ENCODE measurements around the gene STK39.
"Not testable (repeated sequence)": the region's sequence is repeated elsewhere in the genome, so short reads cannot be mapped to it uniquely, and the experiment has no call there.

The STK39 gene

DNA sequence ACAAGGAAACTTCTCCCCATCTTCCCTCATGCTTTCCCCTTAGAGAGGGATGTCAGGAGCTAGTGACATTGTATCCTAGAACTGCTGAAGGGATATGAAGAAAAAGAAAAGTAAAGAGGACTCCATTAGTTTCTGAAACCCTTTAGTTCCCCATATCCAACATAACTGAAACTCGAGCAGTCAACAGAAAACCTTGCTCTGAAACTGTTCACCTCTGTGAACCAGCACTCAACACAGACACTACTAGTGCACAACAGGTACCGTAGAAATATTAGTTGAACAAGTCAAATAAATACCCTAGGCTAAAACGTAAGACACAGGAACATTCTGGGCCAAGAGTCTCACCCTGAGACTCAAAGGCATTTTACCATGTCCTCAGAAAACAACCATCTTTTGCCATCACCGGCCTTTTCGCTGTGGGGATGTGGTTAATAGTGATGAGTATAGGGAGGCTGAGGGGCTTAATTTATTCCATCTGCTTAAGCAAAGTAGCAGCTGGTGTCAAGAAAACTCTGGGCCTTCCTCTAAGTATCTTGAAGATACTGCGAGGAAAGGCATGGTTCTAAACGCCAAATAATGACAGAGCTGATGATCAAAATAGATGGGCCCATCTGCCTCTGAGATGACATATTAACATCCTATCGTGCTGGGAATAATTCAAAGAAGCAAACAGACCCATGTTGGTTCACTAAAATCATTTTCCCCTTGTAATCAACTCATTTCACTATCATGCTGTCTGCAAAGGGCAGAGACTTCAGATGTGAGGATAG is 156.8 kb downstream of the STK39 start:
- DNase-seq (ENCODE audit: low read depth in 2 of 2): no peak

DNA sequence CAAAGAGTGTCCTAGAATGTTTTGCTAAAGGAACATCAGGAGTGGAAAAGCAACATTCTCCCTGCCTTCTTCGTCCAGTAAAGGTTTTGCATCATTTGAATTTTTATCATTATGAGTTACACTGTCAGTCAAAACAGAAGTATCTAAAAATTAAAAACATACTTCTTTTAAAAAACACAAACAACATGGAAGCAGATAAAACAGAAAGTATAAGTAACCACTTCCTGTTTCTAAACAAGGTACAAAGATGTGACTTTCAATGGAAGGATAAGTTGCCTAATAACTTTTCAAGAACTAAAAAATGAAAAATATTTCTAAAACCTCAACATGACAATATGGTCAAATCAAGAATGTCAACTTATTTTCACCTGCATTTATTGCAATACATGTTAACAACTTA is 158.2 kb downstream of the STK39 start:
- DNase-seq (ENCODE audit: low read depth in 2 of 2): no peak

DNA sequence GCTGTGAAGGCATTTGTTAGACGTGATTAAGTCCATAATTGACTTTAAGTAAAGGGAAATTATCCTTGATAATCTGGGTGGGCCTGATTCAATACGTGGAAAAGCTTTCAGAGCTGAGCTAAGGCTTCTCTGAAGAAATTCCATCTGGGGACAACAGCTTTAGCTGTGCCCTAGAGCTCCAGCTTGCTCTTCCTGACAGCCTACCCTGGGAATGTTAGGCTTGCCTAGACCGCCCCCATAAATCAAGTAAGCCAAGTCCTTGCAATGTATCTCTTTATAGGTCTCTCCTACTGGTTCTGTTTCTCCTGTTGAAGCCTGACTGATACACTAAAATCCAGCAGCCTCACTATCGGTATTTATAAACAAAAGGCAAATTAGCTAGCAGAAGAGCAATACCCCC is 160.0 kb downstream of the STK39 start:
- DNase-seq (ENCODE audit: low read depth in 2 of 2): no peak

DNA sequence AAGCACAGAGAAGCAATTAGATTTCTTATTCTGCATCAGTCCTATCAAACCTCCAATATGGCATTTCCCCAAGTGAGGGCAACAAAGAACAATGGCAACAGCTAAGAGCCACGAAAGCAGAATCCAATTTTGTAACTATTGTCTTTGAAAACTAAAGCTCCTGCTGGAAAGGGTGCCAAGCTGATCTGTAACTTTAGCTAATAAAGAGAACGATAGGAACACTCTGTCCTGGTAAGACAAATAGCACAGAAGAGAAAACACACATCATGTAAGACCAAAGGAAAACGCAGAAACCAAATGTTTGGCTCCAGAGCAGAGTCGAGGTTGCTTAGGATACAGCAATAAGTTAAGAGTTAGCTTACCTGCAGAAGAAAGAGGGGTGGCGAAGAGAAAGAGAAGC is 160.5 kb downstream of the STK39 start:
- DNase-seq (ENCODE audit: low read depth in 2 of 2): no peak

DNA sequence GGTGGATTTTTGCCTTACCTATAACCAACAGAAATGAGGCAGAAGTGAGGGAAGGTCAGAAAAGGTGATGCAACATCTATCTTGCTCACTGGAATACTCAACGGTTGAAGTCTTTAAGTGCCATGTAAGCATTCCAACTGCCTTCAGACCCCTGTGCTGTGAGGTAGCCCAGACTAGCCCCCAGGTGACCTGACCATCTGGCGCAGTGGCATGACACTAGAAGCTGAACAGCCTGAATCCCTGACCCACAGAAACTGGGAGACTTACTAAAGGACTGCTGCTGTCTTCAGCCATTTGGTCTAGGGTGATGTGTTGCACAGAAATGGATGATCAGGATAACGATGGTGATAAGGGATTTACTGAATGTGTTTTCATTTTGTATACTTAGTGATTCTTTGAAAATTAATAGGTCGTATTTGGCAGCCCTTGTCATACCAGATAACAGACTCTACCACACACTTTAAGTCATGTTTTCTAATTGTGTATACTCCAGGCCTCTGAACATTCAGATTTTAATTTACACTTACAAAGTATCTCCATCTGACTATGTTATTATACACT is 161.5 kb downstream of the STK39 start:
- no peak for DNase-seq (ENCODE audit: low read depth in 2 of 2)

DNA sequence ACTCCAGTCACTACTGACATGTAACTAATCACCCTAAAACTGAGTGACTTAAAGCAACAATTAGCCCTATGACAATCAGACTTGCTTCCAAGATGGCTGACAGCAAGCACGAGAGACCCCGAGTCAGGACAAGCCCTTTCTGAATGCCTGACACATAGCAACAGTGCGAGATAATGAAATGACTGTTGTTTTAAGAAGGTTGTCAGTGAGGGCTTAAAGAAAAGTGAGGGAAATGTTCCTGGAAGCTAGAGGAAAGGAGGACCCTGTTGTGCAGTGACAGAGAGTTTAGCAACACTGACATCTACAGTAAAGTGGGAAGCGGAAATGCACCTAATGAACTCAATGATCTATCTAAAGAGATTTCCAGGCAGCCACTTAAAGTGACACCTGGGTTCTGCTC is 163.1 kb downstream of the STK39 start:
- DNase-seq (ENCODE audit: low read depth in 2 of 2): no peak

DNA sequence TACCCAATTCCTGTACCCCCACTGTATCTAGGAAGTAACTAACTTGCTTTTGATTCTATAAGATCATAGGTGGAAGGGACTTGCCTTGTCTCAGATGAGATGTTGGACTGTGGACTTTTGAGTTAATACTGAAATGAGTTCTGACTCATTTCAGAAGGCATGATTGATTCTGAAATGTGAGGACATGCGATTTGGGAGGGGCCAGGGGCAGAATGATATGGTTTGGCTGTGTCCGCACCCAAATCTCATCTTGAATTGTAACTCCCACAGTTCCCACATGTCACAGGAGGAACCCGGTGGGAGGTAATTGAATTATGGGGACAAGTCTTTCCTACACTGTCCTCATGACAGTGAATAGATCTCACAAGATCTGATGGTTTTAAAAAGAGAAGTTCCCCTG is 165.9 kb downstream of the STK39 start:
- DNase-seq (ENCODE audit: low read depth in 2 of 2): not testable (repeated sequence)

DNA sequence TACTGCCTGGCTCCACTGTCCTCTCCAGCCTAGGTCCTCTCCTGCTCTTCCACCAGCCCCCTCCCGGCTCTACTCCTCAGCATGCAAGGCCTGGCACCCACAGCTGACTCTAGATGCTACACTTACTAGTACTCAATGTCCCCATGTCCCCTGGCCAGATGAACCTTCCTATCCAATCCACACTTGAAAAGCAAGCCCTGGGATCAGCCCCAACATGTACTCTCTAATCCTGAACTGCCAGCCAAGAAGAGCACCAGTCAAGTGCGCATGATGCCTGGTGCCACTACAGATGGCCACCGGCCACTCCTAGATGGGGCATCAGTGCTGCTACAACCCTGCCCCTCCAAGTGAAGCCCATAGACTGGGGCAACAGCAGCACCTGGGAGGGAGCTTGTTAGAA is 168.2 kb downstream of the STK39 start:
- no peak for DNase-seq (ENCODE audit: low read depth in 2 of 2)

DNA sequence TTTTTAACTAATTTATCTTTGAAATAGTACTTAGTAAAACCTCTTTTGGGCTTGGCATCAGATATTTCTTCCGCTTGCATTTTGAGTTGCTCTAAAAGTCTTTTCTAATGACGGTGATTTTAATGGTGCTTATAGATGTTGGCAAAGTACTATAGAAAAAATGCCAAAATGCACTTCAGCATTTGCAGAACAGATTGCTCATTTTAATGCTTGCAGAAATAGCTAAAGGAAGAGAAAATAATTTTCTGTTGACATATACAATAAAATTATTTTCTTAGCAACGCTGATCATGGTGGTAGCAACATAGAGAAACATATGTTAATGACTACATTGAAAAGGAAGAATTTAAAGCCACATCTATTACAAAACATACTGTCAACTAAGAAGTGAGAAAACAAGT is 170.7 kb downstream of the STK39 start:
- DNase-seq (ENCODE audit: low read depth in 2 of 2): no peak

DNA sequence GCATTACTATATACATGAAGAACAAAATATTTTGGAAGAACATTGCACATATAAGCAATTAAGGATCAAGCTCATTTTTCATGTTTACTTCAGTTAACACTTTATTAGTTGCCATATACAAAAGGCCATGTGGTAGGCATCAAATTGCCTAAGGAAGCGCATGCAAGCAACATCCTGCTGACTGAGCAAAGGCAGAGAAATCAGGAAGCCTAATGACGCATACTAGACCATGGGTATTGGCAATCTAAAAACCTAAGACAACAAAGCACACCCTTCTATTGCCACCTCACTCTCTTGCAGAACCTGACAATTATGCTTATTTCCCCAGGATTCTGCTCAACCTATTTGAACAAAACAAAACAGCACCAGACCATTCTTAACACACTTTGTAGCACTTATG is 171.9 kb downstream of the STK39 start:
- no peak for DNase-seq (ENCODE audit: low read depth in 2 of 2)

DNA sequence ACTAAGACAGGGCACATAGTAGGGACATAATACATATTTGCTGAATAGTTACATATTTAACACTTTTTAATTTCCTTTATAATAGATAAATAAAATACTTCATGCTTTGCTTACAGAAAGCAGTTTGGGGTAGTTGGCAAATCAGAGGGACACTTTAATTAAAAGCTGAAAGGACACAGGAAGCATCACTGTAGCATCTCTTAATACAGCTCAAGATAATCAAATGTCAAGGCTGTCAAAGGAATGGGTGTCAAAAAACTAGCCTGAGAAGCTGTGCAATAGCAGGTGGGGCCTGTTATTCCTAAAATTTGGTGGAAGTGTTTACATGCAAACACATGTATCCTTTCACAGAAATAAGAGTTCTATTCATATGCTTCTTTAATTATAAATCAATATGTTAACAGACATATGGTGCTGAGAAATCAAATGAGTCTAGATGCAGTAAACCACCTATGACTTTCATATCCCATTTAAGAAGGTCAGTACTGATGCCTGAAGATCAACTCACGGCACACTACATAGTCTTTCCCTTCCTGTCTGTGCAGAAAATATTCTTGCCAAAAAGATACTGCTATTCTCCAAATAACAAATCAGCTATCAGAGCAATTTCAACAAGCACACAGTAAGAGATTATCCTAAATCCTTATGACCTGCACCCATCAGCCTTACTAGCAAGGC is 174.6 kb downstream of the STK39 start:
- no peak for DNase-seq (ENCODE audit: low read depth in 2 of 2)

DNA sequence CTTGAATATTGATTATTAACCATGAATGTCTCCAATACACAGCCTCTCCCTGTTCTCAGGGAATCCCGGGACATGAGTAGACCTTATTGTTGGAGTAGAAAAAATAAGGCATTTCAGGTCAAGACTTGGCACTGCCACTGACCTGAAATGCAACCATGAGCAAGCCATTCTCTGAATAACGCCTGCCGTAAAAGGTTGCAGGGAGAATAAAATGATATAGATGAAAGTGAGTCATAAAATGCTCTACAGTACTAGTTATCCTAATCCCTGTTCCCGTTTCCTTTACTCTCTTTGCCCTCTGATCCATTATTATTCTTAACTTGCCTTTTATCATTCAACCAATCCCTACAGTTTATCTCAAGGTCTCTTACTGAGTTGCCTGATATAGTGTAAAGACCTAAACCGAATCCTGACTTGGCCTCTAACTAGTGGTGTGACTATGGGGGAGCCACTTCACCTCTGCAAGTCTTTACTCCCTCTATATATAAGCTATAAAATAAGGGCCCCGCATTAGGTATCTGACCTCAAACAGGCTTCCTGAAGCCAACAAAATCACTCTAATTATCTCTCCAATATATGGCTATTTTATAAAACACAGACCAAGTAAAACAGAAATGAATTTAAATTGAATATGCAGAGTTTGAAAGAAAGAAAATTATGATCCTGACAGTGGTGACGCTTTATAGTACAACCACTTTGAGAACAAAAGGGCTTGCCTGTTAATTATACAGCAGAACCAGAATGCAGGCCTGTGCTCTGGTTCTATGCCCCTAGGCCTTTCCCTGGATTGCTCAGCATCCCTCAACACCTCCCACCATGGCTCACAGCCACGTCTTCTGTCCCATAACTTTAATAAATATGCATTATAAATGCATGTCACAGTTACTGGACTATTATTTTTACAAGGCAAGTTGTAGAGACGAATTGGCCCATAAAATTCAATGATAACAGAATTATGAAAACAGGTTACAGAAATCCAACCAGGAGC is 183.1 kb downstream of the STK39 start:
- no peak for DNase-seq (ENCODE audit: low read depth in 2 of 2)

DNA sequence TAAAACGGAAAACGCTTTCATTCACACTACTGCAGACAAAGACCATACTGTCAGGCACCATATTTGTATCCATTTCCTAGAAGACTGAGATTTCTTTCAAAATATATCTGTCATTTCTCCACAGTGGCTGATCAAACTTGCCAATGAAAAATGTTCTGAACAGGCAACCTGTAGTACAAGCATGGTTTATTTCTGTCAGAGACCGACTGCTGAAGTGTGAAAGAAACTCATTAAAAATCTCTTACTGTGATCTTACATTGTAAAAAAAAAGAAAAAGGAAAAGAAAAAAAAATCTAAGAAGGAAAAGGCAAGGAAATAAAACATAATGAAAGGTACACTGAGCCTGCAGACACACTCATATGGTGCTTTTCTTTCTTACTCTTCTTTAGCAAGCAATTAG is 184.5 kb downstream of the STK39 start:
- no peak for DNase-seq (ENCODE audit: low read depth in 2 of 2)

DNA sequence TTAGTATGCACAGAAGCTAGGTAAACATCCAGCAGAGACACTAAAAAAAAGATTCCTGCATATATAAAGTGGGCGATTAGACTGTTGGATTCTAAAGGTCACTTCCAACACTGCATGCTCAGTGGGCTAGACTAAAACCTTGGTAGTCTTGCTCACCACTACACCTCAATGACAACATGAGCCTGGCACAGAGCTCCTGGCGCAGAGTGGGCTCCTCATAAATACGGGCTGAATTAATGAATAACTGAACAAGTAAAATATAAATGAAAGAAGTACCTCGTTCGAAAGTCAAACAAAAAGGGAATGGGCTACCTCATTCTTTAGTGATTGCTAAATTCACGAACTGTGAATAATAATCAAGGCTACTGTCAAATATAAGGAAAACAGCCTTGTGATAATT is 185.3 kb downstream of the STK39 start:
- DNase-seq (ENCODE audit: low read depth in 2 of 2): no peak

DNA sequence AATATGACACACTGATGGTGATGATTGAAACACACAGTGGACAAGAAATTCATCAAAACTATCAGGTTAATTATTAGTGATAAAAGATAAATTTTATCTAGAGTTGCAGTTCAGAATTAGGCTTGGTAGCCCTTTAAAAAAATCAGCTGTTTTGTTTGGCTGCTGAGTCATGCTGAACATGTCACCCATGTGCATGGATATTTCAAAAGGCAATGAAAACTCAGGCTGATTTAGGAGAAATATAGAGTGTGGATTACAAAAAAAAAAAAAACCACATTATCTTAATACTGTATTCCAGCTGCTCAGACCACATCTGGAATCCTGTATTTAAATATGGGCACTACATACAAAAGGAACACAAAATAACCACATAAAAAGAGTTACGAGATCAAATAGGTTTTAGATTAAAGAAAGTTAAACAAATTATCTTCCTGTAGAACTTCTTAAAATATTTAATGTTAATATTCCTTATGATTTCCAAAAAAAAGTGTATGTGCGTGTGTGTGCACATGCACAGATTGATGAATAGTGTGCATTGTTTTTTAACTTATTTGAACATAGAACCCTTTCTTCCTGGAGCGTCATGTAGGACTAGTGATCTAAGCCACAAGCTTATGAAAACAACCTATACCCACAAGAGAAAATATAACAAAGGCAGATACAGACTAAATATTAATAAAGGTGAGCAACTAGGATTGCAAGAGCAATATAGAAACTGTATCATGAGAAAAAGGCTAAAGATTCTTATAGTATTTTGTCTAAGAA is 186.2 kb downstream of the STK39 start:
- no peak for DNase-seq (ENCODE audit: low read depth in 2 of 2)

DNA sequence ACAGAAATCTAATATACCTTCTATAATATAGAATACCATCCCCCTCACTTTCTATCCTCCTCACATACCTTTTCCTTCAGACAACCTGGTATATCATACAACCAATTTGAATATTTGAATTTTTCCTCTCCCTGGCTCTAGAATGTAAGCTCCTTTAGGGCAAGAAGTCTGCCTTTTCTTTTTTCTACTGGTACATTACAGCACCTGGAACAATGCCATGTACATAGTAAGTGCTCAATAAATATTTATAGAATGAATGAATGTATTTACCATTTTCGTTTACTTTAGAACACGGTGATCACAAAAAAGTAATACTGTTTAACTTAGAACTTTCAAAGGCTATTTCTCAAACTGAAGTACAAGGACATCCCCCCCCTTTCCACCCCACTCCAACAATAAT is 187.6 kb downstream of the STK39 start:
- no peak for DNase-seq (ENCODE audit: low read depth in 2 of 2)

DNA sequence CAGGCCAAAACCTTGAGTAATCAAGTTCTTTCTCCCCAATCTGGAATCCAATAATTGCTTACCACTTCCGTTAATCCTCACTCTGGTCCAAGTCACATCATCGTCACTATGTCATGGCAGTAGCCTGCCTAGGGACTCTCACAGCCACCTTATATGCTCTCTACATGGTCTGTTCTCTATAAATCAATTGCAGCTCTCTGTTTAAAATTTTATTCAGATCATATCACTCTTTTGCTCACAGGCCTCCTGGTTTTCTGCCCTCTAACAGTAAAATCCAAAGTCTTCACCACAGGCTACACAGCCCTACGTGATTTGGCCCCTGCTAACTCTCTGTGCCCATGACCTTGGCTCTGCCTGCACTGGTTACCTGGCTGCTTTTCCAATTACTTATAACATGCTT is 188.7 kb downstream of the STK39 start:
- no peak for DNase-seq (ENCODE audit: low read depth in 2 of 2)

DNA sequence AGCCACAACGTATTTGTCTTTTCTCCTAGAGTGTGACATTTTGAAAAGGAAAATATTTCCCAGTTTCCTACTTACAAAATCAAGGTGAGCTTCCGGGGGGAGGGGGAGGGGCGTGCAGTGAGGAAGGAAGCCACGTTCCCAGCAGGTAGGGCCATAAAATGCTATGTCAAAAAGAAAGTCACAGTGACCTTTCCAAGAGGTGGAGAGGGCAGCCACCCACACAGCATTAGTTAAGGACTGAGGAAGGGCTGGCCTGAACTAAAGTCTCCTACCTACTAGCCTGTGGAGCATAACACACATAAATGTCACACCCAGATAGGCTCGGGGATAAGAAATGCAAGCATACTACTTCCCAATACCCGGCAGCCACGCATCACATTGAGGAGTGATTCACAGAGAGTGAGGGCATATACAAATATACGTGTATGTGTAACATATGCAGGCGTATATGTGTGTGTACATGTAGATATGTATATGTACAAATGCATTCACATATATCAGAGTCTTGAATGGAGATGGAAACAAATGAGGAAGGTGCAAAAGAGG is 191.1 kb downstream of the STK39 start:
- DNase-seq (ENCODE audit: low read depth in 2 of 2): no peak

DNA sequence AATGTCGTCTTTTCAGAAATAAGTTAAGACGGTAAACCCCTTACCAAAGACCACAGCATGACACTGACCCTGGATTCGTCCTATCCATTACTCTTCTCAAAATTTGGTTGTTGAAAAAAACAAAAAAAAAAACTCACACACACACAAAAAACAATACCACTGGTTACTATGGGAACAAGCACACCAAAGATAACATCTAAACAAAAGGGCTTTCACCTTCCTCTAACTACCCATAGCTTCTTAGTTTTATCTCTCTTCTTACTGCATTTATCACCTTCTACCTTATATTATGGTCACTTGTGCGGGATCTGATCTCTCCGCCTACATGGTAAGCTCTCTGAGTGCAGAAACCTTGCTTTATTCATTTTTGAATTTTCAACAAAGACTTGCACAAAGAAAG is 192.7 kb downstream of the STK39 start:
- DNase-seq (ENCODE audit: low read depth in 2 of 2): no peak

DNA sequence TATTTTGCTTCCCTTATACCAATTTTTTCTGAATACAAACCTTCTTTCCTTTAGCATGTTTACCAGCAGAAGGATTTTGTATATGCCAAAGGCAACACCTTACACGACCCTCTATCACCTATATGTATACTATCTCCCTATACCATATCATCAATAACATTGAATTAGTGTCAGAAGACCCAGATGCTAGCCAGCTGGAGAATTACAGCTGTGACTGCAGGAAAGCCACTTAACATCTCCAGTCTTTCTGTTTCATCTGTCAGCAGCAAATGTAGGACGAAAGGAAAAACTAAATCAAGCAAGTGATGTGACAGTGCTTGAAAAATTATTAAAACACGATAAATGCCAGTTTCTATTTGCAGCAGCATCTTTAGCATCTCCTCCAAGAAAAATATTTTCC is 193.7 kb downstream of the STK39 start:
- no peak for DNase-seq (ENCODE audit: low read depth in 2 of 2)

DNA sequence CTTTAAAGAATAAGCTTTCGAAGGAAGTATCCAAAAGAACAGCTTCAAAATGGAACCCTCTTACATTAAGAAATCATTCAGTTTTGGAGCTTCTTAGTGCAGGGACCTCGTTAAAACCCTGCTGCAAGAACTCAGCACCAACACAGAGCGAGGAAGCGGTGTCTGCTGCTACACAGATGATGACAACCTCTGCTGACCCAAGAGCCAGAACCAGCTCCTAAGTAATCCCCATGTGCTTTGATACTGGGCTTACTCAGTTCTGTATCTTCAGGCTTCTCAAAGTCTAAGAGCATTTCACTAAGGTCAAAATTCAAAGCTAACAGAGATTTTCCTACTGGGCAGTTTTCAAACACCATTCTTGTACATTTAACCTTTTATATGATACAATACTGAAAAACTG is 194.6 kb downstream of the STK39 start:
- DNase-seq (ENCODE audit: low read depth in 2 of 2): no peak

Data from stimulated activated CD4-positive, alpha-beta T cell treated with anti-CD3 and anti-CD28 coated beads, Interleukin-15, amount 100 ng/mL, for 48 hours (primary cell).